NCI-H1105 treated with DMSO at 0.1 percent for 48 hours (cell line): ENCODE measurements around the gene AHI1.

Source experiments
- DNase-seq: peaks from one replicate; lab custom pipeline; 2025; lab: John Stamatoyannopoulos, UW

Gene AHI1

GRCh38 chr6:135497412-135498184 is at the start of gene AHI1:
Gene AHI1, minus strand, starts transcription at chr6:135497740. Its CDS starts 5,503 bp downstream, at chr6:135492237.
- DNase-seq = peak; percentile 97

- no peak for DNase-seq
Observed at GRCh38 chr6:135546680-135547418, 49.3 kb upstream of the AHI1 start.

GRCh38 chr6:135546206-135546605 is 48.7 kb upstream of the AHI1 start:
- no peak for DNase-seq

- no peak for DNase-seq
Observed at GRCh38 chr6:135540207-135540840, 42.8 kb upstream of the AHI1 start.

- DNase-seq = no peak
Observed at GRCh38 chr6:135537741-135538301, 40.3 kb upstream of the AHI1 start.

GRCh38 chr6:135535989-135536414 is 38.5 kb upstream of the AHI1 start:
- peak; percentile 71 for DNase-seq

- no peak for DNase-seq
Observed at GRCh38 chr6:135534773-135535380, 37.3 kb upstream of the AHI1 start.

GRCh38 chr6:135532559-135532958 is 35.0 kb upstream of the AHI1 start:
- no peak for DNase-seq

GRCh38 chr6:135531954-135532490 is 34.5 kb upstream of the AHI1 start:
- no peak for DNase-seq

- no peak for DNase-seq
Observed at GRCh38 chr6:135530113-135530512, 32.6 kb upstream of the AHI1 start.

GRCh38 chr6:135527960-135528249 is 30.4 kb upstream of the AHI1 start:
- DNase-seq = no peak

GRCh38 chr6:135527116-135527959 is 29.8 kb upstream of the AHI1 start:
- no peak for DNase-seq

GRCh38 chr6:135525594-135525993 is 28.1 kb upstream of the AHI1 start:
- DNase-seq = no peak

- no peak for DNase-seq
Observed at GRCh38 chr6:135522965-135523692, 25.6 kb upstream of the AHI1 start.

- no peak for DNase-seq
Observed at GRCh38 chr6:135521431-135521830, 23.9 kb upstream of the AHI1 start.

- no peak for DNase-seq
Observed at GRCh38 chr6:135520781-135521180, 23.2 kb upstream of the AHI1 start.

- no peak for DNase-seq
Observed at GRCh38 chr6:135519348-135519747, 21.8 kb upstream of the AHI1 start.

GRCh38 chr6:135517527-135517926 is 20.0 kb upstream of the AHI1 start:
- no peak for DNase-seq

GRCh38 chr6:135514706-135515105 is 17.2 kb upstream of the AHI1 start:
- no peak for DNase-seq

GRCh38 chr6:135506270-135506997 is 8.9 kb upstream of the AHI1 start:
- peak; percentile 69 for DNase-seq
